Activated CD4-positive, alpha-beta T cell treated with anti-CD3 and anti-CD28 coated beads, Interleukin-2, amount 10 ng/mL, durations not matched to agents 24 days and 14 days (primary cell): ENCODE results near the gene TNFRSF25. TPM values are rescaled to one million over a fixed set of nuclear protein-coding genes. Genes with fewer than 3 reads are reported as not detected.

Experiments
- DNase-seq: peaks from one replicate; pipeline ENCODE4 v3.0.0; 2022
- H3K27ac Mint-ChIP-seq: one replicate; pipeline ENCODE4 v1.8.0; 2022; ENCODE audit warnings: mild to moderate bottlenecking, mixed read lengths
- H3K27me3 Mint-ChIP-seq: one replicate; pipeline ENCODE4 v1.8.0; 2022; ENCODE audit warnings: mixed read lengths
- H3K36me3 Mint-ChIP-seq: one replicate; pipeline ENCODE4 v1.8.0; 2022; ENCODE audit warnings: low read depth, mild to moderate bottlenecking, mixed read lengths
- H3K4me1 Mint-ChIP-seq: one replicate; pipeline ENCODE4 v1.8.0; 2021; ENCODE audit warnings: mixed read lengths
- H3K4me3 Mint-ChIP-seq: one replicate; pipeline ENCODE4 v1.8.0; 2022; ENCODE audit warnings: mild to moderate bottlenecking, moderate library complexity, mixed read lengths
- H3K9me3 Mint-ChIP-seq: one replicate; pipeline ENCODE4 v1.8.0; 2021; ENCODE audit warnings: mixed read lengths
- intact Hi-C: fragments of 100-400 bp; cut with micrococcal nuclease; formaldehyde crosslinking; loops from one replicate; pipeline ENCODE4 v1.15.1; 2023
- total RNA-seq: library from RNA; stranded (reverse); gene quantifications from 2 replicates; pipeline ENCODE4 v1.2.3, GENCODE V29; 2022

Gene TNFRSF25
- total RNA-seq = 139 and 146 TPM in 2 replicates

GRCh38 chr1:6466023-6466422 lies at the start of gene TNFRSF25:
TNFRSF25 (minus strand) TSS chr1:6466173; CDS start chr1:6466107, 66 bp downstream.
- intact Hi-C loops = no loop called here
- peaks cover 31% of the 10 kb centered on the region for H3K36me3 Mint-ChIP-seq

GRCh38 chr1:6515771-6516170 lies 49.8 kb upstream of the TNFRSF25 start:
- H3K36me3 Mint-ChIP-seq = peaks cover under 1% of the 10 kb centered on the region
- DNase-seq = no peak
- intact Hi-C loops = no loop called here
- no peaks in the 10 kb centered on the region for H3K9me3 Mint-ChIP-seq
- no peaks in the 10 kb centered on the region for H3K27me3 Mint-ChIP-seq
- no peak overlapping the region for H3K4me3 Mint-ChIP-seq
- H3K4me1 Mint-ChIP-seq = no peaks in the 10 kb centered on the region
- no peak overlapping the region for H3K27ac Mint-ChIP-seq

More at GRCh38 chr1:6466023-6466422, at the start of gene TNFRSF25:
- H3K4me1 Mint-ChIP-seq = peaks cover 28% of the 10 kb centered on the region
- H3K4me3 Mint-ChIP-seq = peak within 1 kb of the TSS; percentile 98
- no peaks in the 10 kb centered on the region for H3K27me3 Mint-ChIP-seq
- peak within 1 kb of the TSS; percentile 85 for H3K27ac Mint-ChIP-seq
- no peaks in the 10 kb centered on the region for H3K9me3 Mint-ChIP-seq
- peak; percentile 92 for DNase-seq

DNA sequence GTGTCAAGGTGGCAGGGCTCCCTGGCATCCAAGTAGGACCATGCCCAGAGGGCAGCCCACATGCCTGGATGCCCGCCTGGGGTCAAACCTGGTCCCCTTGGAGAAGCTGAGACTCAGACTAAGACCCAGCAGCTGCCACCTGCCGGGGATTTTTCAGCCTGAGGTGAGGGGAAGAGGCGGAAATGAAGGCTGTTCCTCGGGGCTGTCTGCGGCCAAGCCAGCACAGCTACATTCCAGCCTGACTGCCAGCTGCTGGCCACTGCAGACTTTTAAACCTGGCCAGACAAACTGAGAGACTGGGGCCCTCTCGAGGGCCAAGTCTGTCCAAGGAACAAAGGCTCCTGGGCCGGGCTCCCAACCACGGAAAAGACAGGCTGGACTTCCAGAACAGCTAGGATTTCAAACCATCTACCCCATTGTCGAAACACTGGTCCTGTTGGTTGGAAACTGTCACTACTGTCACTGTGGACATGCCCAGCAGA lies 47.4 kb upstream of the TNFRSF25 start:
- Mint-ChIP-seq H3K36me3 (no peaks in the 10 kb centered on the region), H3K27ac (no peak overlapping the region), H3K27me3 (no peaks in the 10 kb centered on the region), H3K9me3 (no peaks in the 10 kb centered on the region), H3K4me3 (no peak overlapping the region), H3K4me1 (no peaks in the 10 kb centered on the region)
- intact Hi-C loops = no loop called here
- no peak for DNase-seq

DNA sequence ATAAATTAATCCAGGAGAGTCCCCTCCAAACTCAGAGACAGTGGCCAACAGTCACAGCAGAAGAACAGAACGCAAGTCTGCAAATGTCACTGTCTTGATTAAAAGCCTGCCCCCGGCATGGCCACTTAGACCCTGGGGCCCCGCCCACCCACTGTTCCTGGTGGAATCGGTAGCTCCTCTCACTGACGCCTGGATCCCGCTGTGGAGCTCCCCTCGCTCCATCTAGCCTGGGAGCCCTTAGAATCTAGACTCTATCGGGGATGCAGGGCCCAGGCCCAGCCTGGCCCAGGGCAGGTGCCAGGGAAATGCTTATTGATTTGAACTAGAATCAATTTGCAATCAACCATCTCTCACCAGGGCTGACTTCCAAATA lies 46.9 kb upstream of the TNFRSF25 start:
- DNase-seq = no peak
- Mint-ChIP-seq H3K36me3 (no peaks in the 10 kb centered on the region), H3K4me3 (no peak overlapping the region), H3K27me3 (no peaks in the 10 kb centered on the region), H3K9me3 (no peaks in the 10 kb centered on the region), H3K27ac (no peak overlapping the region), H3K4me1 (no peaks in the 10 kb centered on the region)
- intact Hi-C loops = no loop called here

GRCh38 chr1:6512245-6512907 lies 46.4 kb upstream of the TNFRSF25 start:
- Mint-ChIP-seq H3K27ac (no peak overlapping the region), H3K27me3 (no peaks in the 10 kb centered on the region), H3K9me3 (no peaks in the 10 kb centered on the region), H3K4me1 (no peaks in the 10 kb centered on the region), H3K4me3 (no peak overlapping the region), H3K36me3 (no peaks in the 10 kb centered on the region)
- DNase-seq = no peak
- intact Hi-C loops = no loop called here

- Mint-ChIP-seq H3K4me1 (no peaks in the 10 kb centered on the region), H3K27ac (no peak overlapping the region), H3K9me3 (no peaks in the 10 kb centered on the region), H3K4me3 (no peak overlapping the region), H3K36me3 (no peaks in the 10 kb centered on the region), H3K27me3 (no peaks in the 10 kb centered on the region)
- DNase-seq = no peak
- intact Hi-C loops = no loop called here
These were observed 45.7 kb upstream of the TNFRSF25 start for GRCh38 chr1:6511561-6512244.

DNA sequence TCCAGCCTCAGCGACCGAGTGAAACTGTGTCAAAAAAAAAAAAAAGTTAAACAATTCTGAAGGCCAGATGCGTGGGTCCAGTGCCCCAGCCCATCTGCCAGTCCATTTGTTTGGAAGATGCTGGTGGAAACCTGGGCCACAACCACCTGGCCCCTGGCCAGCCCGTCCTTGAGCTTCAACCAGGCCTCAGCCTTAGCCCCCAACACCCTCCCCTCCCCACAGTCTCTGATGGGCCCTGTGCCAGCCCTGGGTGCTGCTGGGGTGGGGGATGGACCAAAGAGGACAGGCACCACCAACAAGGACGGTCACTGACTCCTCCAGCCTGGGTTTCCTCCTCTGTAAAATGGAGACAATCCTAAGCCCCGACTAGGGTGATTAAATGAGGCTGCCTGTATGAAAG lies 45.1 kb upstream of the TNFRSF25 start:
- Mint-ChIP-seq H3K27ac (no peak overlapping the region), H3K4me1 (no peaks in the 10 kb centered on the region), H3K4me3 (no peak overlapping the region)

GRCh38 chr1:6510493-6510892 lies 44.5 kb upstream of the TNFRSF25 start:
- Mint-ChIP-seq H3K27me3 (no peaks in the 10 kb centered on the region), H3K4me1 (no peaks in the 10 kb centered on the region), H3K27ac (no peak overlapping the region), H3K4me3 (no peak overlapping the region), H3K9me3 (no peaks in the 10 kb centered on the region), H3K36me3 (no peaks in the 10 kb centered on the region)
- no peak for DNase-seq
- intact Hi-C loops = no loop called here

More for the DNA sequence above, 45.1 kb upstream of the TNFRSF25 start:
- H3K36me3 Mint-ChIP-seq = no peaks in the 10 kb centered on the region
- H3K27me3 Mint-ChIP-seq = no peaks in the 10 kb centered on the region
- intact Hi-C loops = no loop called here
- no peaks in the 10 kb centered on the region for H3K9me3 Mint-ChIP-seq
- DNase-seq = no peak

- Mint-ChIP-seq H3K27me3 (no peaks in the 10 kb centered on the region), H3K4me1 (no peaks in the 10 kb centered on the region), H3K9me3 (no peaks in the 10 kb centered on the region), H3K4me3 (no peak overlapping the region), H3K36me3 (no peaks in the 10 kb centered on the region), H3K27ac (no peak overlapping the region)
- DNase-seq = no peak
- intact Hi-C loops = no loop called here
These were observed 43.9 kb upstream of the TNFRSF25 start for GRCh38 chr1:6509919-6510291.

- intact Hi-C loops = no loop called here
- Mint-ChIP-seq H3K4me1 (no peaks in the 10 kb centered on the region), H3K27me3 (no peaks in the 10 kb centered on the region), H3K9me3 (no peaks in the 10 kb centered on the region), H3K27ac (no peak overlapping the region), H3K36me3 (no peaks in the 10 kb centered on the region), H3K4me3 (no peak overlapping the region)
- no peak for DNase-seq
These were observed 43.4 kb upstream of the TNFRSF25 start for GRCh38 chr1:6509220-6509918.

DNA sequence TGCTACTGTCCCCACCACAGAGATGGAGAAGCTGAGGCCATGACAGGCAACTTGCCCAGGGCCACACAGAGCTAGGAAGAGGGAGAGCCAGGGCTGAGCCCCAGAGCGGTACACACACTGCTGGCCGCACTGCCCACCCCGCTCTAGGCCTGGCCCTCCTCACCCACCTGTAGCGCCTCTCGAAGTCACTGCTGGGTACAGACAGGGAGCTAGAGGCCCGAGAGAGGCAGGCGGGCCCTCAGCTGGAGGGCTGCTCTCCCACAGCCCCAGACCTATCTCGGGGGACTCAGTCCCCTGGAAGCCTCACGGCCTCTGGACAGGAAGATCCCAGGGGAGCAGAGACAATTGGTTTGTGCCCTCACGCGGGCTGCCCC lies 42.8 kb upstream of the TNFRSF25 start:
- Mint-ChIP-seq H3K4me3 (no peak overlapping the region), H3K9me3 (no peaks in the 10 kb centered on the region), H3K4me1 (no peaks in the 10 kb centered on the region), H3K27ac (no peak overlapping the region), H3K36me3 (no peaks in the 10 kb centered on the region), H3K27me3 (no peaks in the 10 kb centered on the region)
- DNase-seq = no peak
- intact Hi-C loops = no loop called here

DNA sequence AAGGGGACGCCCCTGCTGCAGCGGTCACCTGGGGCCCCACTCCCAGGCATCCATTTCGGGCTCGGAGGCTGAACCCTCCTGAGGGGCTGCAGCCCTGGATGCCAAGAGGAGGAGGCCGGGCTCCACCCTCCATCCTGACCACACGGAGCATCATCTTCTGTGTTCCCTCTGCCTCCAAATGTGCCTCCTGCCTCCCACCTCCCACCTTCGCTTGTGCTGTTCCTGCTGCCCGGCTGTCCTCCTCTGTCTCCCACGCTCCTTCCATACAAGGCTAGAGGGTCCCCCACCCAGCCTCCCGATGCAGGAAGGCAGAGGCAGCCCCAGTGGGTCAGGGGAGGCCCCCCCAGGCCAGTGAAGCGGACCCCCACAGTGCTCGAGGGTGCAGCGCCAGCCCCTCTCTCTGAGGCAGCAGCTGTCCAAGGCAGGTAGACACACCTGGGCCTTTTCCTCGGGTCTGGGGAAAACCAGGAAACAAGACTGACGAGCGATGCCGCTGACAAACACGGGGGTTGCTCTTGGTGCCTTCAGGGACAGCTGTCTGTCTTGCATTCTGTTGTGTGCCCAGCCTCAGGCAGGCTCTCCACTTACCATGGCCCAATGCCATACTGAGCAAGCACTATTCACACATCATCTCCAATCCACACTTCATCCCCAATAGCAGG lies 42.3 kb upstream of the TNFRSF25 start:
- Mint-ChIP-seq H3K4me1 (no peaks in the 10 kb centered on the region), H3K9me3 (no peaks in the 10 kb centered on the region), H3K27ac (no peak overlapping the region), H3K27me3 (no peaks in the 10 kb centered on the region), H3K4me3 (no peak overlapping the region), H3K36me3 (no peaks in the 10 kb centered on the region)
- intact Hi-C loops = no loop called here
- no peak for DNase-seq

DNA sequence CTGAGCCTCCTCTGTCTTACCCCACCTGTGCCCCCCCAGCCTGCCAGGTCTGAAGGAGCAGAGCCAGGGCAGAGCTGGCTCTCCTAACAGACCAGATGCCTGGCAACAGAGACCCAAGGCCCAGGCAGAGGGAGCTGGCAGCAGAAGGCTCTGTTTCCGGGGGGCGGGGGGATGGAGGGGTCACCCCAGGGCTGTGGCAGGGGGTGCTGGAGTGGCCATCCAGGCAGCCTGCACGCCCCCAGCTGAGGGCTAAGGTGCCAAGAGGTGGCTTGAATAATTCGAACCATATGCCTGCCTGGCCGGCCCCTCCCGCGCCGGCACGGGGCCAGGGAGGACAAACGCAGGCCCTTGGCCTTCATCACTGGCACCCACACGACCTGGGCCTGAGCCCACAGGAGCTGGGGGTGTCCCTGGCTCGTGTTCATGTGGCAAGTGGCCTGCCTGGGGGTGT lies 41.5 kb upstream of the TNFRSF25 start:
- Mint-ChIP-seq H3K36me3 (no peaks in the 10 kb centered on the region), H3K27ac (no peak overlapping the region), H3K9me3 (no peaks in the 10 kb centered on the region), H3K4me1 (no peaks in the 10 kb centered on the region), H3K27me3 (no peaks in the 10 kb centered on the region), H3K4me3 (no peak overlapping the region)
- intact Hi-C loops = no loop called here
- no peak for DNase-seq

GRCh38 chr1:6507037-6507428 lies 41.1 kb upstream of the TNFRSF25 start:
- H3K9me3 Mint-ChIP-seq = no peaks in the 10 kb centered on the region
- intact Hi-C loops = no loop called here
- no peaks in the 10 kb centered on the region for H3K27me3 Mint-ChIP-seq
- no peak overlapping the region for H3K27ac Mint-ChIP-seq
- H3K4me1 Mint-ChIP-seq = no peaks in the 10 kb centered on the region
- H3K4me3 Mint-ChIP-seq = no peak overlapping the region
- DNase-seq = no peak
- H3K36me3 Mint-ChIP-seq = no peaks in the 10 kb centered on the region
